Sigmoid colon (tissue), 4 donors: ENCODE measurements around the gene TWIST1.

Experiments used
- POLR2A ChIP-seq, 2 donors: fragments of 450-650 bp; IDR thresholded peaks; one replicate each; pipeline ENCODE4 v1.6.1; 2016; ENCODE audit warnings: antibody characterized with exemption in 2 of 2, mild to moderate bottlenecking in 2 of 2, moderate library complexity in 2 of 2
- POLR2AphosphoS5 ChIP-seq, 4 donors: sonication (generic); formaldehyde crosslinking; IDR thresholded peaks; one replicate each; pipeline ENCODE4 v1.6.1; 2017; ENCODE audit warnings: antibody characterized with exemption in 4 of 4
- TF ChIP-seq, protein P1 (sequence below), 4 experiments: fragments of 450-650 bp in 3 of 4; fragments of 200-600 bp in 1 of 4; IDR thresholded peaks; one replicate each; pipeline ENCODE4 v1.5.1; 2016 to 2019; ENCODE audit warnings: antibody characterized with exemption in 4 of 4, mild to moderate bottlenecking in 3 of 4, moderate library complexity in 2 of 4

DNA sequence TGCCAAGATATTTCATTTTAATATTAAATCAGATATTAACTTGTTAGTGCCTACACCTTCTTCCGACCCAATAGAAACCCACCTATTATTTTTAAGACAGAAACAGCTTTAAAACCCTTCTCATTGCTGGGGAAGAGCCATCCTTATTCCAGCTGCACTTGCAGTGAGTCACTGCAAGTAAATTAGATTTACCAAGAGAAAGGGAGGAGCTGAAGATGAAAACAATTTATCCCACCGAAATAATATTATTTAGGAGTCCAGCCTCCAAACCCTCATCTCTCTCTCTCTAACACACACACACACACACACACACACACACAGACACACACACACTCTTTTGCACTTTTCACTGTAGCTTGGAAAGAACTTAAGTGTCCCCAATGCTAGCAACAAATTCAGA is 26.9 kb downstream of the TWIST1 start:
- TF ChIP-seq, protein P1, sequence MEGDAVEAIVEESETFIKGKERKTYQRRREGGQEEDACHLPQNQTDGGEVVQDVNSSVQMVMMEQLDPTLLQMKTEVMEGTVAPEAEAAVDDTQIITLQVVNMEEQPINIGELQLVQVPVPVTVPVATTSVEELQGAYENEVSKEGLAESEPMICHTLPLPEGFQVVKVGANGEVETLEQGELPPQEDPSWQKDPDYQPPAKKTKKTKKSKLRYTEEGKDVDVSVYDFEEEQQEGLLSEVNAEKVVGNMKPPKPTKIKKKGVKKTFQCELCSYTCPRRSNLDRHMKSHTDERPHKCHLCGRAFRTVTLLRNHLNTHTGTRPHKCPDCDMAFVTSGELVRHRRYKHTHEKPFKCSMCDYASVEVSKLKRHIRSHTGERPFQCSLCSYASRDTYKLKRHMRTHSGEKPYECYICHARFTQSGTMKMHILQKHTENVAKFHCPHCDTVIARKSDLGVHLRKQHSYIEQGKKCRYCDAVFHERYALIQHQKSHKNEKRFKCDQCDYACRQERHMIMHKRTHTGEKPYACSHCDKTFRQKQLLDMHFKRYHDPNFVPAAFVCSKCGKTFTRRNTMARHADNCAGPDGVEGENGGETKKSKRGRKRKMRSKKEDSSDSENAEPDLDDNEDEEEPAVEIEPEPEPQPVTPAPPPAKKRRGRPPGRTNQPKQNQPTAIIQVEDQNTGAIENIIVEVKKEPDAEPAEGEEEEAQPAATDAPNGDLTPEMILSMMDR (IDR thresholded peaks at IDR 0.05): no peak
- TF ChIP-seq POLR2A (IDR thresholded peaks at IDR 0.05) (no peak), POLR2AphosphoS5 (IDR thresholded peaks at IDR 0.05) (no peak)
